PC-3 (cell line): ENCODE results near the gene GHRHR. TPM values are rescaled to one million over a fixed set of nuclear protein-coding genes. Genes with fewer than 3 reads are reported as not detected.

Experiments
- total RNA-seq: library from RNA; depleted of rRNA; stranded (reverse); fragments of >200 nt; gene quantifications from 2 replicates; pipeline ENCODE4 v1.2.3, GENCODE V29; 2014; rRNA removed

Gene GHRHR
- total RNA-seq, 1 experiment from 2014 or later = not detected

Other genes with a start within 250 kb of the GHRHR start
- not detected in 2 replicates for gene INMT, start 211.8 kb upstream of the GHRHR start, total RNA-seq
- gene MINDY4, start 192.5 kb upstream of the GHRHR start, total RNA-seq = 3.0 TPM in 2 replicates
- 0.81 and 1.2 TPM in 2 replicates for gene AQP1, start 52.1 kb upstream of the GHRHR start, total RNA-seq
- not detected in 2 replicates for gene ADCYAP1R1, start 88.4 kb downstream of the GHRHR start, total RNA-seq